WTC11 (cell line): Measurements from ENCODE around the gene EXD3. TPM values are rescaled to one million over a fixed set of nuclear protein-coding genes. Genes with fewer than 3 reads are reported as not detected.

Experiments used
- ATAC-seq: fragments of 200-7000 bp; cut with Tn5 transposase; 2 replicates; pipeline ENCODE4 v1.10.0; 2021; ENCODE audit warnings: mild to moderate bottlenecking, moderate library complexity
- CTCF ChIA-PET: fragments of 300-600 bp; sonication (Branson Sonifier 250); formaldehyde crosslinking; loops from one replicate; lab custom pipeline; 2021; ENCODE audit warnings: antibody characterized with exemption; lab: Charles Lee
- POLR2A ChIA-PET: fragments of 350-600 bp; sonication (Branson Sonifier 250); formaldehyde crosslinking; loops from one replicate; lab custom pipeline; 2021; ENCODE audit warnings: antibody characterized with exemption; lab: Charles Lee
- DNase-seq: peaks from one replicate; pipeline ENCODE4 v3.0.0; 2021; ENCODE audit warnings: low spot score
- H3K27ac Mint-ChIP-seq: 2 replicates; pipeline ENCODE4 v1.8.0; 2021; ENCODE audit warnings: mixed read lengths
- H3K27me3 Mint-ChIP-seq: 2 replicates; pipeline ENCODE4 v1.8.0; 2021; ENCODE audit warnings: low read depth, mild to moderate bottlenecking, moderate library complexity, mixed read lengths
- H3K36me3 Mint-ChIP-seq: 2 replicates; pipeline ENCODE4 v1.8.0; 2021; ENCODE audit warnings: mixed read lengths
- H3K4me1 Mint-ChIP-seq: 2 replicates; pipeline ENCODE4 v1.8.0; 2022; ENCODE audit warnings: mixed read lengths
- H3K4me3 Mint-ChIP-seq: 2 replicates; pipeline ENCODE4 v1.8.0; 2021; ENCODE audit warnings: mild to moderate bottlenecking, moderate library complexity, mixed read lengths
- H3K9me3 Mint-ChIP-seq: 2 replicates; pipeline ENCODE4 v1.8.0; 2021; ENCODE audit warnings: mixed read lengths
- AFF4 ChIP-seq: sonication (generic); formaldehyde crosslinking; IDR thresholded peaks from 2 replicates; pipeline ENCODE4 v1.8.1; 2023; ENCODE audit warnings: mild to moderate bottlenecking, missing genetic modification reagents, borderline replicate concordance
- ATF1 ChIP-seq: sonication (generic); formaldehyde crosslinking; IDR thresholded peaks from 2 replicates; pipeline ENCODE4 v1.8.1; 2023; ENCODE audit warnings: mild to moderate bottlenecking, moderate library complexity, missing genetic modification reagents
- ATF3 ChIP-seq: sonication (generic); formaldehyde crosslinking; conservative IDR thresholded peaks from 2 replicates; pipeline ENCODE4 v1.8.1; 2022; ENCODE audit warnings: mild to moderate bottlenecking, missing genetic modification reagents
- CBFB ChIP-seq: sonication (generic); formaldehyde crosslinking; IDR thresholded peaks from 2 replicates; pipeline ENCODE4 v1.8.1; 2022; ENCODE audit warnings: mild to moderate bottlenecking, low read depth, missing genetic modification reagents
- CREB1 ChIP-seq: sonication (generic); formaldehyde crosslinking; IDR thresholded peaks from 2 replicates; pipeline ENCODE4 v1.8.0; 2023; ENCODE audit warnings: mild to moderate bottlenecking, missing genetic modification reagents
- CREM ChIP-seq: sonication (generic); formaldehyde crosslinking; IDR thresholded peaks from 2 replicates; pipeline ENCODE4 v1.8.1; 2022; ENCODE audit warnings: mild to moderate bottlenecking, missing genetic modification reagents, moderate library complexity
- FOXJ3 ChIP-seq: sonication (generic); formaldehyde crosslinking; IDR thresholded peaks from 2 replicates; pipeline ENCODE4 v1.9.0; 2021; ENCODE audit warnings: missing genetic modification reagents, mild to moderate bottlenecking, borderline replicate concordance
- FOXP1 ChIP-seq: sonication (generic); formaldehyde crosslinking; IDR thresholded peaks from 2 replicates; pipeline ENCODE4 v1.8.0; 2022; ENCODE audit warnings: missing genetic modification reagents, mild to moderate bottlenecking, moderate library complexity, borderline replicate concordance
- JAZF1 ChIP-seq: fragments of 250-450 bp; sonication (Bioruptor Pico); IDR thresholded peaks from 2 replicates; pipeline ENCODE4 v1.9.0; 2021; ENCODE audit warnings: moderate library complexity, mild to moderate bottlenecking, inconsistent platforms
- MXD4 ChIP-seq: fragments of 250-450 bp; sonication (Bioruptor Pico); IDR thresholded peaks from 2 replicates; pipeline ENCODE4 v1.8.0; 2021; ENCODE audit warnings: mild to moderate bottlenecking, moderate library complexity, borderline replicate concordance
- NFYB ChIP-seq: sonication (generic); formaldehyde crosslinking; conservative IDR thresholded peaks from 2 replicates; pipeline ENCODE4 v1.8.0; 2022; ENCODE audit warnings: low read depth, missing genetic modification reagents
- NR1H2 ChIP-seq: sonication (generic); formaldehyde crosslinking; IDR thresholded peaks from 2 replicates; pipeline ENCODE4 v1.9.0; 2021; ENCODE audit warnings: mild to moderate bottlenecking, moderate library complexity, missing genetic modification reagents
- OVOL2 ChIP-seq: fragments of 250-450 bp; sonication (Bioruptor Pico); IDR thresholded peaks from 2 replicates; pipeline ENCODE4 v1.9.0; 2021; ENCODE audit warnings: mild to moderate bottlenecking, borderline replicate concordance
- RELA ChIP-seq: sonication (generic); formaldehyde crosslinking; IDR thresholded peaks from 2 replicates; pipeline ENCODE4 v1.8.1; 2022; ENCODE audit warnings: missing genetic modification reagents, mild to moderate bottlenecking, borderline replicate concordance
- RORB ChIP-seq: fragments of 250-450 bp; sonication (Bioruptor Pico); IDR thresholded peaks from 2 replicates; pipeline ENCODE4 v1.9.0; 2021; ENCODE audit warnings: mild to moderate bottlenecking
- STAT6 ChIP-seq: sonication (generic); formaldehyde crosslinking; conservative IDR thresholded peaks from 2 replicates; pipeline ENCODE4 v1.8.1; 2023; ENCODE audit warnings: mild to moderate bottlenecking, low read depth, missing genetic modification reagents, moderate library complexity
- TCF7 ChIP-seq: sonication (generic); formaldehyde crosslinking; IDR thresholded peaks from 2 replicates; pipeline ENCODE4 v1.8.0; 2022; ENCODE audit warnings: mild to moderate bottlenecking, low read depth, missing genetic modification reagents, moderate library complexity
- TEAD1 ChIP-seq: sonication (generic); formaldehyde crosslinking; IDR thresholded peaks from 2 replicates; pipeline ENCODE4 v1.8.0; 2022; ENCODE audit warnings: mild to moderate bottlenecking, missing genetic modification reagents
- ZNF121 ChIP-seq: sonication (generic); formaldehyde crosslinking; IDR thresholded peaks from 2 replicates; pipeline ENCODE4 v1.8.0; 2023; ENCODE audit warnings: missing genetic modification reagents
- ZNF416 ChIP-seq: fragments of 250-450 bp; sonication (Bioruptor Pico); IDR thresholded peaks from 2 replicates; pipeline ENCODE4 v1.9.0; 2021; ENCODE audit warnings: mild to moderate bottlenecking, inconsistent platforms
- total RNA-seq: library from RNA; stranded (reverse); gene quantifications from 3 replicates; pipeline ENCODE4 v1.2.3, GENCODE V29; 2021
- TF ChIP-seq, protein P1 (sequence below): sonication (generic); formaldehyde crosslinking; IDR thresholded peaks from 2 replicates; pipeline ENCODE4 v1.8.1; 2023; ENCODE audit warnings: mild to moderate bottlenecking, missing genetic modification reagents, moderate library complexity
- TF ChIP-seq, protein P2 (sequence below): sonication (generic); formaldehyde crosslinking; IDR thresholded peaks from 2 replicates; pipeline ENCODE4 v1.8.1; 2023; ENCODE audit warnings: mild to moderate bottlenecking, moderate library complexity, missing genetic modification reagents
- TF ChIP-seq, protein P3 (sequence below): fragments of 250-450 bp; sonication (Bioruptor Pico); IDR thresholded peaks from 2 replicates; pipeline ENCODE4 v2.1.2; 2022; ENCODE audit warnings: mild to moderate bottlenecking, moderate library complexity

EXD3 gene
- total RNA-seq, 1 experiment from 2014 or later = 21.2 TPM

- Mint-ChIP-seq H3K9me3 (no peaks in the 10 kb centered on the region), H3K27ac (no peak overlapping the region), H3K4me1 (no peaks in the 10 kb centered on the region), H3K36me3 (peaks cover 3% of the 10 kb centered on the region; the same call in 1 of the 2 replicates), H3K27me3 (no peaks in the 10 kb centered on the region), H3K4me3 (no peak overlapping the region)
- ChIA-PET CTCF (interaction anchor here (0.9 to 1.2 kb wide), 3 partner anchors 90 to 156 kb away, joined by 3 to 4 read pairs (median 4); partner anchors contain the start of gene NRARP), POLR2A (no interaction called here)
- DNase-seq (no peak), ATAC-seq (no peak)
- TF ChIP-seq NR1H2 = no peak
- TF ChIP-seq OVOL2 = no peak
- no peak for TF ChIP-seq TCF7
- TF ChIP-seq ATF3 (CRISPR knock-in tag) = no peak
- TF ChIP-seq FOXJ3 (CRISPR knock-in tag) = no peak
- TF ChIP-seq CREB1 (CRISPR knock-in tag) = no peak
- no peak for TF ChIP-seq NFYB (CRISPR knock-in tag)
- TF ChIP-seq STAT6 (CRISPR knock-in tag) = no peak
- TF ChIP-seq, protein P1, sequence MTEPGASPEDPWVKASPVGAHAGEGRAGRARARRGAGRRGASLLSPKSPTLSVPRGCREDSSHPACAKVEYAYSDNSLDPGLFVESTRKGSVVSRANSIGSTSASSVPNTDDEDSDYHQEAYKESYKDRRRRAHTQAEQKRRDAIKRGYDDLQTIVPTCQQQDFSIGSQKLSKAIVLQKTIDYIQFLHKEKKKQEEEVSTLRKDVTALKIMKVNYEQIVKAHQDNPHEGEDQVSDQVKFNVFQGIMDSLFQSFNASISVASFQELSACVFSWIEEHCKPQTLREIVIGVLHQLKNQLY (CRISPR knock-in tag) = no peak
- no peak for TF ChIP-seq ATF1 (CRISPR knock-in tag)
- TF ChIP-seq MXD4 = no peak
- no peak for TF ChIP-seq TEAD1 (CRISPR knock-in tag)
- TF ChIP-seq CBFB (CRISPR knock-in tag) = no peak
Measured at GRCh38 chr9:137392232-137393007, 30.5 kb downstream of the EXD3 start.

GRCh38 chr9:137391411-137391754 is 31.6 kb downstream of the EXD3 start:
- Mint-ChIP-seq H3K27ac (no peak overlapping the region), H3K36me3 (peaks cover 3% of the 10 kb centered on the region; the same call in 1 of the 2 replicates), H3K9me3 (no peaks in the 10 kb centered on the region), H3K4me1 (no peaks in the 10 kb centered on the region), H3K27me3 (no peaks in the 10 kb centered on the region), H3K4me3 (no peak overlapping the region)
- DNase-seq = no peak
- ChIA-PET POLR2A (no interaction called here), CTCF (interaction anchor here (0.9 to 1.2 kb wide), 2 partner anchors 89 to 105 kb away, joined by 3 to 4 read pairs; partner anchors contain the start of gene NRARP)
- no peak for ATAC-seq
- TF ChIP-seq, protein P2, sequence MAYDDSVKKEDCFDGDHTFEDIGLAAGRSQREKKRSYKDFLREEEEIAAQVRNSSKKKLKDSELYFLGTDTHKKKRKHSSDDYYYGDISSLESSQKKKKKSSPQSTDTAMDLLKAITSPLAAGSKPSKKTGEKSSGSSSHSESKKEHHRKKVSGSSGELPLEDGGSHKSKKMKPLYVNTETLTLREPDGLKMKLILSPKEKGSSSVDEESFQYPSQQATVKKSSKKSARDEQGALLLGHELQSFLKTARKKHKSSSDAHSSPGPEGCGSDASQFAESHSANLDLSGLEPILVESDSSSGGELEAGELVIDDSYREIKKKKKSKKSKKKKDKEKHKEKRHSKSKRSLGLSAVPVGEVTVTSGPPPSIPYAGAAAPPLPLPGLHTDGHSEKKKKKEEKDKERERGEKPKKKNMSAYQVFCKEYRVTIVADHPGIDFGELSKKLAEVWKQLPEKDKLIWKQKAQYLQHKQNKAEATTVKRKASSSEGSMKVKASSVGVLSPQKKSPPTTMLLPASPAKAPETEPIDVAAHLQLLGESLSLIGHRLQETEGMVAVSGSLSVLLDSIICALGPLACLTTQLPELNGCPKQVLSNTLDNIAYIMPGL (CRISPR knock-in tag) = no peak
- no peak for TF ChIP-seq RORB (CRISPR knock-in tag)
- no peak for TF ChIP-seq JAZF1 (CRISPR knock-in tag)
- TF ChIP-seq FOXP1 = no peak
- no peak for TF ChIP-seq AFF4 (CRISPR knock-in tag)
- no peak for TF ChIP-seq CREM (CRISPR knock-in tag)
- TF ChIP-seq ZNF416 (CRISPR knock-in tag) = no peak
- TF ChIP-seq, protein P3, sequence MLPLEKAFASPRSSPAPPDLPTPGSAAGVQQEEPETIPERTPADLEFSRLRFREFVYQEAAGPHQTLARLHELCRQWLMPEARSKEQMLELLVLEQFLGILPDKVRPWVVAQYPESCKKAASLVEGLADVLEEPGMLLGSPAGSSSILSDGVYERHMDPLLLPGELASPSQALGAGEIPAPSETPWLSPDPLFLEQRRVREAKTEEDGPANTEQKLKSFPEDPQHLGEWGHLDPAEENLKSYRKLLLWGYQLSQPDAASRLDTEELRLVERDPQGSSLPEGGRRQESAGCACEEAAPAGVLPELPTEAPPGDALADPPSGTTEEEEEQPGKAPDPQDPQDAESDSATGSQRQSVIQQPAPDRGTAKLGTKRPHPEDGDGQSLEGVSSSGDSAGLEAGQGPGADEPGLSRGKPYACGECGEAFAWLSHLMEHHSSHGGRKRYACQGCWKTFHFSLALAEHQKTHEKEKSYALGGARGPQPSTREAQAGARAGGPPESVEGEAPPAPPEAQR (CRISPR knock-in tag) = no peak
- no peak for TF ChIP-seq NR1H2
- no peak for TF ChIP-seq RELA (CRISPR knock-in tag)
- no peak for TF ChIP-seq ZNF121 (CRISPR knock-in tag)
